Sigmoid colon (tissue), 4 donors: ENCODE data around the gene PYGB.

ENCODE experiments used
- CTCF ChIP-seq, 4 experiments: fragments of 450-650 bp in 3 of 4; fragments of 200-600 bp in 1 of 4; IDR thresholded peaks; one replicate each; pipeline ENCODE4 v1.5.1; 2016 to 2019; ENCODE audit warnings: antibody characterized with exemption in 4 of 4, mild to moderate bottlenecking in 3 of 4, moderate library complexity in 2 of 4
- POLR2A ChIP-seq, 2 donors: fragments of 450-650 bp; IDR thresholded peaks; one replicate each; pipeline ENCODE4 v1.6.1; 2016; ENCODE audit warnings: antibody characterized with exemption in 2 of 2, mild to moderate bottlenecking in 2 of 2, moderate library complexity in 2 of 2
- POLR2AphosphoS5 ChIP-seq, 4 donors: sonication (generic); formaldehyde crosslinking; IDR thresholded peaks; one replicate each; pipeline ENCODE4 v1.6.1; 2017; ENCODE audit warnings: antibody characterized with exemption in 4 of 4

- no peak for TF ChIP-seq POLR2AphosphoS5 (IDR thresholded peaks at IDR 0.05)
- TF ChIP-seq POLR2A (IDR thresholded peaks at IDR 0.05) = no peak
- TF ChIP-seq CTCF (IDR thresholded peaks at IDR 0.05) = no peak
Observed at GRCh38 chr20:25340380-25340779, 92.5 kb downstream of the PYGB start.
